ENCODE measurements around the gene SVOPL.

The SVOPL gene

GRCh38 chr7:138607216-138608126 lies 93.7 kb downstream of the SVOPL start:
- DNase-seq = no peak

GRCh38 chr7:138606236-138606635 lies 94.9 kb downstream of the SVOPL start:
- no peak for DNase-seq

DNA sequence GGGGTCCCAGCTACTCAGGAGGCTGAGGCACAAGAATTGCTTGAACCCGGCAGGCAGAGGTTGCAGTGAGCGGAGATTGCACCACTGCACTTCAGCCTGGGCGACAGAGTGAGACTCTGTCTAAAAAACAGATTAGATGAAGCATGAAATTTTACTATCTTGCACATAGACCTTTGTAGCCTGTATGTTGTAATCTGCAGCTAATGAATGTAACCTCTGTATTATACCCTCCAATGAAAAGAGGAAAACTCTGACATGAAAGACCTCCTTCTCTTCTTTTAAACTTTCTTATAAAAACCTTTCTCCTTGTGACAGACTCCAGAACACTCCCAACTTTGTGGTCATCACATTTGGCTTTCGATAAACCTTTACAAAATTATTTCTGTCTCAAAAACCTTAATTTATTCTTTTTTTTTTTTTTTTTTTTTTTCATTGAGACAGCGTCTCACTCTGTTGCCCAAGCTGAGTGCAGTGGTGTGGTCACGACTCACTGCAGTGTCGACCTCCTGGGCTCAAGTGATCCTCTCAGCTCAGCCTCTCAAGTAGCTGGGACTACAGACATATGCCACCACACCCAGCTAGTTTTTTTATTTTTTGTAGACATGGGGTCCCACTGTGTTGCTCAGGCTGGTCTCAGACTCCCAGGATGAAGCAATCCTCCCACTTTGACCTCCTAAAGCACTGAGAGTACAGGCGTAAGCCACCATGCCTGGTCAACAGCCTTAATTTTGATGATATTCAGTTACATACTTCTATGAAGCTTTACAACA lies 97.4 kb downstream of the SVOPL start:
- DNase-seq = no peak

GRCh38 chr7:138602451-138602850 lies 98.7 kb downstream of the SVOPL start:
- no peak for DNase-seq

DNA sequence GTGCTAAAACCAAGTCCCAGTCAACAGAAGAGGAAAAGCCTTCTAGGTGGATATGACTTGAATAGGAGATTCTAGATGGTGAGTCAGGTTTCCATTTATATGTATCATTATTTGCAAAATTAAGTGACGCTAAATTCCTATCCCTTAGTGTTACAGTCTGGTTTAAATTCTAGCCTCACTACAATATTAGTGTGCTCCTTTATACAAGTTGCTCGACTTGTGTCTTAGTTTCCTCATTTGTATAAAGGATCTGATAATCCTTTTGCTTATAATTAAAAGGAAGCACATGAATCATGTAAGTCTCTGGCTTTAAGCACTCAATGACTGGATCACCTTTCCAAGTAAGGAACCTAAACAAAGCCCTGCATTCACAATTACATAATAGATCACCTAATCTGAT lies 105.7 kb downstream of the SVOPL start:
- no peak for DNase-seq

DNA sequence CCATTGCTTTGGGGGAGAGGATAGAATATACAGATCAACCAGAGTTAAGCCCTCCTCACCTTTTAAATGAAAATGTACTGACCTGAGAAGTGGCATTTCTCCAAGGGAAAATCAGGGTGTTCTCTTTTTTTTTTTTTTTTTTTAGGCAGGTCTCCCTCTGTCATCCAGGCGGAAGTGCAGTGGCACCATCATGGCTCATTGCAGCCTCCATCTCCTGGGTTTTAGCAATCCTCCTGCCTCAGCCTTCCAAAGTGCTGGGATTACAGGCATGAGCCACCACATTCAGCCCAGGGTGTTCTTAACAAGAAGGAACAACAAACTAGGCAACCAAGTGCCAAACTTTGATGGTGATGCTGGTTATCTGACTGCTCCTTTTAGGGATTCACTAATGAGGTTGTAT lies 111.0 kb downstream of the SVOPL start:
- DNase-seq = no peak

- DNase-seq = no peak
Observed at GRCh38 chr7:138588986-138589385, 112.2 kb downstream of the SVOPL start.

- no peak for DNase-seq
Observed at GRCh38 chr7:138587485-138587884, 113.7 kb downstream of the SVOPL start.

DNA sequence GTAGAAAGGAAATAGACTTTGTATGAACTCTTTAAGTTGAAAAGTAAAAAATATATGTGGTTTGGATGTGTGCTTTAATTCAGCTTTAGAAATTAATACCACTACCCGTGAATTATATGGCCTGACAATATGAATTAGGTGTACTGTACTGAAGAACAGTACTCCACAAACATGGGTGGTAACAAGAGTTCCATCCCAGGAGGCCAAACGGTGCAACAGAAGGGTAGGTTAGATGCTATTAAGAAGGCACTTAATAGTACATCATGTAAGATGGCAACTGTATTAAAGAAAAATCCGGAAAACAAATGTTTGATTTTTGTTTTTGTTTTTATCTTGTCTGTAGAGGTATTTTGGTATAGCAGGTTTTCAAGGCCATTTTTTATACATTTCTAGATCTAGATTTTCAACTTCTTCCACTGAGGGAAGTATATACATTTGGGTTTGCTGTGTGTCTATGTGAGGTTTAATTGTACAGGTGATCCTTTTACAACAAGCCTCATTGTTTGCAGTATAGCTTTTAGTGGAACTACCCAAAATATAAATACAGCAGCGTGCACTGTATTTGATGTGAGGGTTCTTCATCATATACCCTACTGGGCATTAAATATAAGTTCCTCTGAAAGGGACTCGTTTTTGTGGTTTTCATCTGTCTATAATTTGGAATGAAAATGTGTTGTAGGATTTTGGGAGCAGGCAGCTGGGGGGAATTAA lies 115.7 kb downstream of the SVOPL start:
- DNase-seq = no peak

DNA sequence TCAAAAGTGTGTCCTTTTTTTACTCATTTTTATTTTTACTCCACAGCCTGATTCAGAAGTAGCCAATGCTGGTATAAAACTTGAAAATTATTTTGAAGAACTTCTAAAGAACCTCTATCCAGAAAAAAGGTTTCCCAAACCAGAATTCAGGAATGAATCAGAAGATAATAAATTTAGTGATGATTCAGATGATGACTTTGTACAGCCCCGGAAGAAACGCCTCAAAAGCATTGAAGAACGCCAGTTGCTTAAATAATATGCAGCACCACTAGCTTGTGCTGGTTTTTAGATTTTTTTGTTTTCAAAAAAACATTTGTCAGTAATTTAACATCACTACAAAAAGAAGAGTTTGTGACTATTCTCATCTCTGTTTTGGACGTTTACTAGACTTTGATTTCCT lies 116.5 kb downstream of the SVOPL start:
- DNase-seq = no peak

- DNase-seq = no peak
Observed at GRCh38 chr7:138584283-138584682, 116.9 kb downstream of the SVOPL start.

- DNase-seq = no peak
Observed at GRCh38 chr7:138581065-138581464, 120.1 kb downstream of the SVOPL start.

DNA sequence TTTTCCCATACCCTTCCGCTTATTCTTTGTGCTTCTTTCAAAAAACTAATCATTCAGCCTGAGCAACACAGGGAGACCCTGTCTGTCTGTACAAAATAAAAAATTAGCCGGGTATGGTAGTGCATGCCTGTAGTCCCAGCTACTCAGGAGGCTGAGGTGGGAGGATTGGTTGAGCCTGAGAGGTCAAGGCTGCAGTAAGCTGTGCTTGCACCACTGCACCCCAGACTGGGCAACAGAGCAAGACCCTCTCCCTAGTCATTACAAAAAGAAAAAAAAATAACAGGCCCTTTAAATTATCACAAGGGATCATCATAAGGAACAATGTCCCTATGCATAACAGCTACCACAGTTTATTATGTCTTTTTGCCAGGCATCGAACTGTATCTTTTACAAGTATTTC lies 121.5 kb downstream of the SVOPL start:
- no peak for DNase-seq

- no peak for DNase-seq
Observed at GRCh38 chr7:138579136-138579535, 122.0 kb downstream of the SVOPL start.

GRCh38 chr7:138575897-138576428 lies 125.2 kb downstream of the SVOPL start:
- DNase-seq = no peak

- no peak for DNase-seq
Observed at GRCh38 chr7:138573741-138574140, 127.4 kb downstream of the SVOPL start.

DNA sequence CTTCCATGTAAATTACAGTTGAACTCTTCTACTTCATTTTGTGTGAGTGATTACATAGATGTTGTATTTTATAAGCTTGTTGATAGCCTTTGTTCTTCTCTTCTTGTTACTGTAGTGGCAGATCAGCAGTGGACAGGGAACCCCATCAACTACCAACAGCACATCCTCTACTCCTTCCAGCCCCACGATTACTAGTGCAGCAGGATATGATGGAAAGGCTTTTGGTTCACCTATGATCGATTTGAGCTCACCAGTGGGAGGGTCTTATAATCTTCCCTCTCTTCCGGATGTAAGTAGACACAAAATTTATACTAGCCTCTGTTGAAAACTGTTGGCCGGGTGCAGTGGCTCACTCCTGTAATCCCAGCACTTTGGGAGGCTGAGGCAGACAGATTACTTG lies 130.4 kb downstream of the SVOPL start:
- DNase-seq = no peak

- DNase-seq = no peak
Observed at GRCh38 chr7:138569418-138569817, 131.7 kb downstream of the SVOPL start.

GRCh38 chr7:138568655-138569054 lies 132.5 kb downstream of the SVOPL start:
- DNase-seq = no peak

DNA sequence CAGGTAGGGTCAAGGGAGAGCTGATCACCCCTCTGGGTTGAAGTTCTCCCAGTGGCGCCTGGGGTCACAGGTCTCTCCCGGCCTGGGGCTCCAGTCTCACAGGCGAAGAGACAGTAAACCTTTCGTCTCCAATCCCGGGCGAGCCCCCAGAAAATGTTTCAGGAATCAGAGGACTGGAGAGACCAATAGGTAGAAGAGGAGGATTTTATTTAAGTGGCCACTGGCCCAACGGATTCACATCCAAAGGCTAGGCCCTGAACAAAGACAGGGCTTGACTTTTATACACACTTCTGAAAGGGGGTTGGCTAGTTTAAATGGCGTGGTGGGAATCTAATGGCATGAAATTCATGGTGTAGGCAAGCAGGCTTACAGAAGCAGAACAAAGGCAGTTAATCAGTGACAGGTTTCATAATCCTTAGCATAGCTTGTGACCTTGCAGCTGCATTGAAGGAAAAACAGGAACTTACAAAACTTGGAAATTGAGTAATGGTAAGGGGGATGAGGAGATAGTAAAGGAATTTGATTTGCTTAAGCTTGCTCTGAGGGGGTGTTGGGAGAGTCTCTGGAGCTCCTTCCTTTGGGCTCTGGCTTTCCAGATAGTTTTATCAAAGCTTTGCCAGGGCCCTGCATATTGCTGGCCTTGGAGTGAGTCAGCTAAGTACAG lies 135.6 kb downstream of the SVOPL start:
- no peak for DNase-seq

- no peak for DNase-seq
Observed at GRCh38 chr7:138565071-138565450, 136.1 kb downstream of the SVOPL start.

Measured in hypothalamus (tissue), 51 donors.